GM18873 (cell line): Measurements from ENCODE around the gene CCL20.
"Not testable (repeated sequence)": the region's sequence is repeated elsewhere in the genome, so short reads cannot be mapped to it uniquely, and the experiment has no call there.

Source experiments
- ATAC-seq: cut with Tn5 transposase; IDR thresholded peaks from one replicate; pipeline ENCODE4 v1.9.1; 2021; ENCODE audit warnings: mild to moderate bottlenecking, moderate library complexity, moderate number of reproducible peaks; ENCODE audit not compliant: unreplicated experiment, low FRiP score

Gene CCL20

GRCh38 chr2:227828477-227828912 is 14.9 kb downstream of the CCL20 start:
- ATAC-seq: no peak

GRCh38 chr2:227829337-227829736 is 15.7 kb downstream of the CCL20 start:
- ATAC-seq: no peak

- no peak for ATAC-seq
Observed at GRCh38 chr2:227834423-227834822, 20.8 kb downstream of the CCL20 start.

- no peak for ATAC-seq
Observed at GRCh38 chr2:227834916-227835650, 21.4 kb downstream of the CCL20 start.

GRCh38 chr2:227839339-227840129 is 25.9 kb downstream of the CCL20 start:
- not testable (repeated sequence) for ATAC-seq

- no peak for ATAC-seq
Observed at GRCh38 chr2:227846831-227847230, 33.2 kb downstream of the CCL20 start.

- ATAC-seq: no peak
Observed at GRCh38 chr2:227848146-227848545, 34.5 kb downstream of the CCL20 start.

GRCh38 chr2:227848586-227848985 is 34.9 kb downstream of the CCL20 start:
- no peak for ATAC-seq

- ATAC-seq: no peak
Observed at GRCh38 chr2:227849906-227850305, 36.3 kb downstream of the CCL20 start.

- no peak for ATAC-seq
Observed at GRCh38 chr2:227853204-227853629, 39.6 kb downstream of the CCL20 start.

GRCh38 chr2:227853765-227854271 is 40.2 kb downstream of the CCL20 start:
- no peak for ATAC-seq

- ATAC-seq: no peak
Observed at GRCh38 chr2:227855440-227855839, 41.8 kb downstream of the CCL20 start.

GRCh38 chr2:227856697-227857096 is 43.1 kb downstream of the CCL20 start:
- ATAC-seq: no peak

- ATAC-seq: no peak
Observed at GRCh38 chr2:227860221-227860641, 46.6 kb downstream of the CCL20 start.

- no peak for ATAC-seq
Observed at GRCh38 chr2:227861011-227861410, 47.4 kb downstream of the CCL20 start.

GRCh38 chr2:227862227-227862740 is 48.6 kb downstream of the CCL20 start:
- no peak for ATAC-seq

GRCh38 chr2:227862741-227863588 is 49.3 kb downstream of the CCL20 start:
- ATAC-seq: no peak

GRCh38 chr2:227864161-227864756 is 50.6 kb downstream of the CCL20 start:
- no peak for ATAC-seq

- no peak for ATAC-seq
Observed at GRCh38 chr2:227865291-227865690, 51.6 kb downstream of the CCL20 start.
